GM18520 (cell line): ENCODE data around the gene ASIC2.

Source experiments
- ATAC-seq: cut with Tn5 transposase; IDR thresholded peaks from one replicate; pipeline ENCODE4 v1.9.1; 2021; ENCODE audit not compliant: unreplicated experiment

ASIC2 gene

DNA sequence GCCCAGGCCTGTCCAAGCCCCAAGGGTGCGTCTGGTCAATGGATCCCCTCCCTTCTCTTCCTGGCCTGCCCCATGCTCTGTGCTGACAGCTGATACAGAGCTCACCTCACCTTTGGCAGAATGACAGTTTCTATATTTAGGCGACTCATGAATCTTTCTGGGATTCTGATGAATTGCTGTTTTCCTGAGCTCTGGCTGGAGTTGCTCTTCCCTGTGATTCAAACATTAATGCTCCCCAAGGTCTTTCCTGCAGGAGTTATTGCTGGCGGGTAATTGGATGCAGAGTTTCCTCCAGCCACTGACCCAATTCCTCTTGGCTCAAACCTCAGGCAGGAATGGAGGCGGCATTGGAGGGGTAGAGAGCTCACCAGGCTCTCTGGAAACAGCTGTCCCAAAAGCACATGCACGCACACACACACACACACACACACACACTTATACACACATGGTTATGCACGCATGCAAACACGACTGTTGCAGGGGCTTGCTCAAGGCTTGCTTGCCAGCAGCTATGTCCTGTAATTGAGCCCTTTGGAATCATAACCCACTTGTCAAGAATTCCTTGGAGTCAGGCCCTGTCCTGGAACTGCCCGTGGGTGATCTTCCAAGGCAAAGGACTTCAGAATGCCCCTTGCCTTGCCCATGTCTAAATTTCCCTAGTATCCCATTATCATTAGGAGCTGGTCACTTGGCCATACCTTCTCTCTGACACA, 128.8 kb downstream of the ASIC2 start:
- ATAC-seq, result no peak

DNA sequence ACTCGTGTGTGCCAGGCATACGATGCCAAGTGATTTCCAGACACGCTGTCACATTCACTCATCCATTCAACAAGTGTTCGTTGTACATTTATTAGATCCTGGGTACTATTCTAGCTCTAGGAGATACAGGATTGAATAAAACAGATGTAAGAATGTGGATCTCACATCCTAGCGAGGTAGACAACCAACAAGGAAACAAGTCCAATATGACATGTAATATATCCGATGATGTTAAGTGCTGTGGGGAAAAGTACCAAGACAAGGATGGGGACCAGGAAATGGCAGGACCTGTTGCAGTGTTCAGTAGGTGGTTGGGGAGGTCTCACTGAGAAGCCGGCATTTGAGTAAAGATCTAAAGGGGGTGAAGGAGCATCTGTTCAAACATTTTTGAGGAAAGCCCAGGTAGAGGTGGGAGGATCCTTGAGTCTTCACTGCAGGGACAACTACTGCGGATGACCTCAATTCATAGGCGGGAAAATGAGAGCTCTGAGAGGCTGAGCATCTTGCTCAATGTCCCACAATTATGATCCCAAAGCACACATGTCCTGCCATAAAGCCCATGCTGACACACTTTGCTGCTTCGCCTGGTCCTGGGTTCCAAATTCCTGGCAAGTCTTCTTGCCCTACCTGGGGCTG, 129.4 kb downstream of the ASIC2 start:
- ATAC-seq, result no peak

DNA sequence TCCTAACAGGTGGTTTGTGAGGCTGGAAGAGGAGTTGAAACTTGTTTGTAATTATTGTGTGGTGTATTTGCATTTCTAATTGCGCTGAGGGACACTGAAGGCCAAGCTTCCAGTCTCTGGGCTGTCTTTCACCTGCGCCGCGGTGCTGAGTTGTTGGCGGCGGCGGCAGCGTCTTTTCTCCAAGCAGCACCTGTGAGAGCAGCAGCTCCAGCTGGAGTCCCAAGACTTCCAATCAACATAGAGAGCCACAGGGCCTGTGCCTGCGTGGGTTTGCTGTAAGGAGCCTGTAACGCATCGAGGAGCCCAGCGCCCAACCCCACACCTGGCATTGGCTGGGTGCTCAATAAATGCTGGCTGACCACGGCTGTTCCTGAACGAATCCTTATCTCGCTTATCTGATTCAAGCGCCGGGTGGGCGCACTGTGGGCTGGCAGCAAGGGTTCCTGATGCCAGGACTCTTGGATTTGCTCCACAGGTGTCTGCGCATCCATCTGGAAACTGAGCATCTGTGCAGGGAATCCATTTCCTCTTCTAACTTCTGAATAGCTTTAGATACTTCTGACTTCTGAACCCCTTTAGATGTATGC, 138.1 kb downstream of the ASIC2 start:
- no peak for ATAC-seq

DNA sequence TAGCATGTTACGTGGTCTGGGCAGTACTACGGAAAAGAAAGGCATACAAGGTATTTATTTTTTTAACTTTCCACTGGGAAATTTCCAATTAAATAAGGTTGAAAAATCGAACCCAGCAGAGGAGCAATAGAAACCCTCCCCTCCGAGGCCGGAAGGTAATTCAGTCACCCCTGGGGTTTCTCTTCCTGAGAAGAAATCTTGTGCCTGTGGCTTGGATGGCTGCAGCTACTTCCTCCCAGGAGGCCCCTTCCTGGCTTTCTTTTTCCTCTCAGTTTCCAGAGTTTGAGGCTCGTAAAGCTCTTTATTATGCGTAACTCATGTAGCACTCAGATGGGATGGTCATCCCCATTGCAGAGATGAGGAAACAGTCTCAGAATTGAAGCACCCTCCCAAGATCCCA, 140.3 kb downstream of the ASIC2 start:
- ATAC-seq, result no peak

DNA sequence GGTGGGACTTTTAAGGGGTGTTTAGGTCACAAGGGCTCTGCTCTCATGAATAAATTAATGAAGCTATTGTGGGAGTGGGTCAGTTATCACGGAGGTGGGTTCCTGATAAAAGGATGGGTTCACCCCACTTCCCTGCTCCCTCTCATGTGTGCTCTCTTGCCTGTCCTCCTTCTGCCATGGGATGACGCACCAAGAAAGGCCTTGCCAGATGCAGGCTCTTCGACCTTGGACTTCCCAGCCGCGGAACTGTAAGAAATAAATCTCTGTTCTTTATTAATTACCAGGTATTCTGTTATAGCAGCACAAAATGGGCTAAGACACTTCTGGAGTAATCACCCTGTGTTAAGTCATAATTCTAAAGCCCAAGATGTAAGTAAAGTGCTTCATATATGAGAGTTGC, 141.5 kb downstream of the ASIC2 start:
- ATAC-seq, result no peak

DNA sequence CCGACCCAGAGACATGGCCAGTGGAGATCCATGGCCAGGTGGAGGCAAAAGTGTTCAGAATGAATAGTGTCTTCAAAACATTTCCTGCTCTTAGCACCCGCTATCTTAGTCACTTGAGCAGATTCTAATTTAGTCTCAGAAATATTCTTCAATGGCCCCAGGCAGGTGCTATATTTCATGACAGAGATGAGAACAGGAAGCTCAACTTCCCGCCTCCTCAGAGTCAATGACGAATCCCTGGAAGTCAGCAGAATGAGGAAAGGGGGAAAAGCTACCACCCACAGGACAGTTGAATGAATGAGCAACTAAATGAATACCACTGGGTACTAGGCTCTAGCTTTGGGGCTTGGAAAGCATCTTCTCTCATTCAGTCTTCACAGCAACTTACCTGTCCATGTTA, 147.2 kb downstream of the ASIC2 start:
- ATAC-seq, result no peak

DNA sequence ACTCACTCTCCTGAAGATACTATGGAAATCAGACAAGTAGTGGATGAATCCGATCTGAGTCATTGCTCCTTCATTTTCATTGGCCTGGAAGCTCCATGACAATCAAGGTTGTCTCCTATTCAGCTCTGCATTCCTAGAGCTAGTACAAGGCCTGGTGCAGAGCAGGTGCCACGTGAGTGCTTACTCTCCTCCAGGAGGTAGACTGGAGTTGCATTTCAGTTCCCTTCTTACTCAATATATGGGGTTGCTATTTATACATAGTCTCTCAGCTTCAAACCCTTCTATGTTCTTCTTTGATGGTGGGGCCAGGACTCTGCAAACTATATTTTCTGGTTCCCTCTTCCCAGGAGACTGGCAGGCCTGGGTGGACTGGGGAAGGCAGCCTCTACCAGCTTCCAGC, 148.3 kb downstream of the ASIC2 start:
- no peak for ATAC-seq

DNA sequence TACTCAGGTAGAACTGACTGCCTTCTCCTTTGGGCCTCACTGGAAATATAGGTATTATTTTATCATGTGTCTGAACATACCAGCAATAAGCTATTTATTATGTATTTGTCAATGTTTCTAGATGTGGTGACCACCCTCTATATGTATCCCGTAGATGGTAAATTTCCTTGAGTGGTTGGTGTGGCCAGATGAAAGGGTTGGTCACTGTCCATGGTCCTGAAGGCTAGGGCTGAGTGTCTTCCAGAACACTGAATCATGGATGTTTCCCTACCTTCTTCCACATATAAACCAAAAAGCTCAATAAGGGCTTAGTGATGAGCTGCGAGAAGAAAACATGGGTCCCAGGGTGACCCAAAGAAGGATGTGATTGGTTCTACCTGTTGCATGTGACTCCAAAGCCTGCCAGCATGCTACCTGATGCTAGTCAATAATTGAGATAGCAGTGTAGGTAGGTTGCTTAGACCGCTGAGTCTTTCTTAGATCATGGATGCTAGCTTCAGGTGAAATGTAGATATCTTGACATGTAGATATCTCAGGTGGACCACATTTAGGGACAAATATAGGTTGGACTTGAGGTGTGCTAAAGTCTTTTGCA, 150.3 kb downstream of the ASIC2 start:
- no peak for ATAC-seq

DNA sequence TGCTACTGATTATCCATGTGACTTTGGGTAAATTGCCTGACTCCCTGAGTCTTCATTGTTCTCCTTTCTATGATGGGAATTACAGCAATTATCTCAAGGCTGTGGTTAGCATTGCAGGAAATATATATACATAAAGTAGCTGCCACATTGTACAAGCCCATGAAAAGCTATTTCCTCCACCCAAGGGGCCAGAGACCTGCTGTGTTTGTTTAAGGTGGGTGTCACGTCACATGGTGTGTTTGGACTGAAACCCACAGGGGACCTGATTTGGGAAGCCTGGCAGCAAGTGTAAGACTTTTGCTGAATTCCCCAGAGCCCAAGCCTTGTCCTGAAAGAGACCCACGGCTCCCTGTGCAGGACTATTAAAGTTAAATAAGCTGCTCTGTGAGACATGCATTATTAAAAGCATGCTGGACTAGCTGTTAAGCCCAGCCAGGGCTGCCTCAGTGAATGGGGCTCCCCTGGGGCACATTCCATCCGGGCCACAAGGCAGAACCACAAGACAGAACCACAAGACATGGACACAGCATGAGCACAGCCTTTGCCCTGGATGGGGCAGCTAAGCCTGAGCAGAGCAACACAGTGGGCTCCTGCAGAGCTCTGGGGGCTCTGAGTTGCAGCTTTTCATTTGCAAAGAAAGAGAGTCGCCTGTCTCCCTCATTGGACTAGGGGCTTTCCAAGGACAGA, 152.5 kb downstream of the ASIC2 start:
- no peak for ATAC-seq

DNA sequence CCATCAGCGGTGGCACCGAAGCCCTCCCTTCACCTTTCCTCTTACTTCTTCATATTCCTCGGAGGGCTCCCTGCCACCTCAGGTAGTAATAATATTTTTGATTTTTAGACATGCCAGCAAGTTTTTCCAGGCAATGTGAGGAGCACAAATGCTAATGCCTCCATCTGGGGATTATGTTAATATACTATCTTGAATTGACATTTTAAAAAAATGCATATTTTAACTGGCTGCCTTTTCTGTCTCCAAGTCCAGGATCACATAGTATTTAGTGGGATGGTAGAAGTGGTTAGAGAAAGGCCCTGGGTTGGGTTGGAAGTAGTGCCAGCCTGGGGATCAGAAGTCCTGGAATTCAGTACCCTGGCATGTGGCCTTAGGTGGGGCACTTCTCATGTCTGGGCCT, 154.5 kb downstream of the ASIC2 start:
- no peak for ATAC-seq

DNA sequence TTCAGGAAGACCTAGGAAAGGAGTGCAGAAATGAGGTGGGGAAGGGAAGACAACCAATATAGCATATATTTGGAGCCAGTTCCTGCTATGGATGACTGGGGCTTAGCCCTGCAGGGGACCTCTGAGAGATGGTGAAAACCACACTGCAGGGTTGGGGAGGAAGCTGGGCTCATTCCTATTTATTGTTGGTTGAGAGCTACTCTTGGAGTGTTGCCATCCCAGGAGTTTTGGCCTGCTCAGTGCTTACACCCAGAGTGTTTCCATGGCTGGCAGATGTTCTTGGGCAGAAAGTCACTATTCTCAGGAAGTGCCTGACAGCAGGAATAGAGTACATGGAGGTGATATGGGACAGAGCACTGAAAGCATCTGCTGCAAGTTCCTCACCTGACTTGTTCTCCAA, 155.7 kb downstream of the ASIC2 start:
- no peak for ATAC-seq

DNA sequence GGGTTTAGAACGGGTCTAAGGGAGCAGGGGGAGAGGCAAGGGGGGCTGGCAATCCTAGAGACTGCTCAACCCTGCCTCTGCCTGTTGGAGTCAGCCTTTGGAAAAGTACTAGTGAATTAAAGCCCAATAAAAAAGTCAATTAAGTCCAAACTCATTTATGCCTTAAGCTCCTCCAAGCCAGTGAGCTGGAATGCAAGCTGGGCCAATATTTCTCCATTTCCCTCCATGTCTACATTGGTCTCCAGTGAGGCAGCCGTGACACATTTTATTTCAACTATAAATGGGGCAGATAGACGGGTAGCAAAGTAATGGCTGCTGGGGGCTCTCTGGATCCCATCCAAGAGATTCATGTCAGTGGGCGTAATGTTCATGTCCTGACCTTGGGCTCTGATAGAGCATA, 157.4 kb downstream of the ASIC2 start:
- no peak for ATAC-seq

DNA sequence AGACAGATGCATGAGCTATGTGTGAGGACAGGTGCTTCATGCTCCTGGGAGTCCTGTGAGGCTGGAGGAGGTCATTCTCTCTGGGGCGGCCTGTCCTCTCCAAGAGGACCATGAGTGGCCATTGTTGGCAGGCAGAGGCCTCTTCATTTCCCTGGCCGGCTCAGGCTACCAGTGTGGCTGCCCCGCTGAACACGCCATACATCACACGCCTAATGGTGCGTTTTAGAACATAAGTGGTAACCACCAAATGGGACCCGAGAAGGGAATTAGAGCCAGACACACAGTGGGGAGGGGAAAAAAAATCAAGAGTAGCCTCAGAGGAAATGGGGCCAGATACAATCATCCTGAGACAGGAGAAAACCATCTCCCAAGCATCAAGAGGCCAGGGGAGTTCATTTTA, 161.5 kb downstream of the ASIC2 start:
- no peak for ATAC-seq

DNA sequence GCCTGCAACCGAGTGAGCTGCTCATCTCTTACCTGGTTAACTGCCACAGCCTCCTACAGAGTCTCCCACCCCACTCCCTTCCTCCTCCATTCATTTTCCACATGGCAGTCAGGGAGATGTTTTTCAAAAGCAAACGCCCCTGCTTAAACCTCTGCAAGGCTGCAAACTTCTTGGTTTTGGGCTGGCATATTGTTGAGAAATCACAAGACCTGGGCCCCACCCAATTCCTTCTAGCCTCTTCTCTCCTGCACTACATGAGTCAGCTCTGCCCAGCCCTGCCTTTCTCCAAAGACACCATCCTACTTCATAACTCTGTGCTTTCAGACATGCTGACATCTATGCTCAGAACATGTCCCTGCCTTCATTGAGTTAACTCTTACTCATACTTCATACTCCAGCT, 165.4 kb downstream of the ASIC2 start:
- ATAC-seq, result no peak

DNA sequence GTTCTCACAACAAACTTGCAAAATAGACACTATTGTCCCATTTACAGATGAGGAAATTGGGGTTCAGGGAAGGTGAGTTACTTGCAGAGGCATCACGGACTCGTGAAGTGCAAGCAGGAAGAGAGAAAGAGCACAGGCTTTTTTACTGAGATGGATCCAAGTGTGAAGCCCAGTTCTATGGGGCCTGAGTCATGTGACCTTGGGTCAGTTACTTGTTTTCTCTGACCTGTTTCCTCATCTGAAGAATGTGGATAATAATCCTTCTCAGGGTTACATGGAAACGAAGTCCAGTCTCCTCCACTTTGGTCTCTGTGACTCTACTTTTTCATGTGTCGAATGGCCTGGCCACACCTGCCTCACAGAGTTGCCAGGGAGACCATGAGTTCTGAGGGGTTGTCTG, 167.0 kb downstream of the ASIC2 start:
- no peak for ATAC-seq

DNA sequence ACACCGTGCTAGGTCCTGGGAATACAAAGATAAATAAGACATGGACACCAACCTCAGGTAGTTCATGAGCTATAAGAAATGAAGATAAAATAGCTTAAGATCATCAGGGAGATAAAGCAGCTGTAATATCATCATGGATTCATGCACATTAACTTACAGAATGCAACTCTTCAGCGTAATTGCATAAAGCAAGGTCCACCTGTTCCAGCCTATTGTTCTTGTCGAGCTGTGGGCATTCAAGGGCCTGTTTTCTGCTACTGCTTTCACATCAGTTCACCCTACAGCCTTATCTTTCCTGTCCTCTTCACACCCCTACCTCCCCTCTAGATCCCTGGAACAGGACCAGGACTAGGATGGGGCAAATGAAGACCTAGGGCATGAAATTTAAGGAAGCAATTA, 167.5 kb downstream of the ASIC2 start:
- no peak for ATAC-seq

DNA sequence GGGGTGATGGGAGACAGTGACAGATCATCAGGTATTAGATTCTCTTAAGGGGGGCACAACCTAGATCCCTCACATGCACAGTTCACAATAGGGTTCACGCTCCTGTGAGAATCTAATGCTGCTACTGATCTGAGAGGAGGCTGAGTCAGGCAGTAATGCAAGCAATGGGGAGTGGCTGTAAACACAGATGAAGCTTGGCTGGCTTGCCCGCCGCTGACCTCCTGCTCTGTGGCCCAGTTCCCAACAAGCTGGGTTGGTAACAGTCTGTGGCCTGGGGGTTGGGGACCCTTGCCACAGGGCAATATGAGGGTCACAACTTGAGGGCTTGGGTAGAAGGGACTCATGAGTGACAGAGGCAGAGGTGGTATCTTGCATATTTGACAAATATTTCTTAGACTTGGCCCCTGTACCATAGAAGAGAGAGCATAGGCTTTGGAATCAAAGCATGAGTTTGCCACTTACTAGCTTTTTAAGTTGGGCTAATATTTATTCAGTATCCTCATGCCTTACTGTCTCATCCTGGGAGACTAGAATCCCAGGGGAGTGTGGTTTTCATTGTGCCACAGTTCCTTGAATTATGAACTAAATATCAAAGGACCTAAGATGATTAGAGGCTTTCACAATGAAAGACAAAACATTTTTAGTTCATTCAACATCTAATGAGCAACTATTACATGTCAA, 168.1 kb downstream of the ASIC2 start:
- ATAC-seq, result no peak

DNA sequence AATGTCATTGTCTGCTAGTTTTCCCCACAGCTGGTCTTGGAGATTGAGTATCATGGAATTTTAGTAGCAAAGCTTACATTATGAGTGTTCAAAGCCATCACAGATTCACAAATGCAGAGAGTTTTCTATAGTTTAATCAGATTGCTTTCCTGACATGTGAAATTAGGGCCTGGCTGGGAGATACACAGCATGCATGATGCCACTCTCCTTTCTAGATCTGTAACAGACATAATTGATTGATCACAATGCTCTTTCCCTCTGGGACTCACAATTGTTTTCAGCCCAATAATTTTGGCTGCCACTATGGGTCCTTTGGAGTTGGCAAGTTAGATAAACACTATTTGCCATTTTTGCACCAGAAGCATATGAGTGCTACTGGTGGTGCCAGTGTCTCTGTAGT, 168.9 kb downstream of the ASIC2 start:
- ATAC-seq, result no peak

DNA sequence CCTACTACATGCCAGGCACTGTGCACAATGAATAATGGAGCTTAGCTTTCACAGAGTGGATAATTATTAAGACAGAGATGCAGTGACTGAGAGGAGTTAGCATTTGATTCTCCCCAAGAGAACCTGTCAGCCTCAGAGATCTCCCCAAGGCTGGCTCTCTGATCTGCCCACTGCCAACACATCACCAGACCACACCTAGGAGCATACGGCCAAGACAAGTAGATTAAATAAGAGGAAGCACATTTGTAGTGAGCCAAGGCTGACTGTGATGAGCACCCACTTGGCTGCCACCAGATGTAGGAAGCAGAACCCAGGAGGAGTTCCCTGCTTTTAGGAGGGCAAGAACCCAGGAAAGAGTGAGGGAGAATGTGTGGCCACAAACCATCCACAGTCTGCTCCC, 171.3 kb downstream of the ASIC2 start:
- ATAC-seq, result no peak

DNA sequence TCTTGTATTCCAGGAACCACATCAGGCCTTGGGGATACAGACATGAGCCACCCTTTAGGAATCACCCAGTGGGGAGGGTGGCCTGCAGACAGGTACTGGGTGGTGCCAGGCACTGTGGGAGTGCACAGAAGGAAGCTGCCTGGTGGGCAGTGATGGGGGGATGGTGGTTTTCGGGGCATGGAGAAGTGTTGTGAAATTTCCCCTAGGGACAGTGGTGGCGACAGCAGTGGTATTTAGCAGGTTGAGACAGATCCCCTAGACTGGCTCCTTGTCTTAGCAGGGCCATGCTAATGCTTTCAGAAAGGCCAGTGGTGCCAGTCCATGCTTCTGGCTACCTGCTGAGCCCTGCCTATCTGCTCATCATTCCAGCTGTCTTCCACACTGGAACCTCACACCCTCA, 171.8 kb downstream of the ASIC2 start:
- no peak for ATAC-seq

DNA sequence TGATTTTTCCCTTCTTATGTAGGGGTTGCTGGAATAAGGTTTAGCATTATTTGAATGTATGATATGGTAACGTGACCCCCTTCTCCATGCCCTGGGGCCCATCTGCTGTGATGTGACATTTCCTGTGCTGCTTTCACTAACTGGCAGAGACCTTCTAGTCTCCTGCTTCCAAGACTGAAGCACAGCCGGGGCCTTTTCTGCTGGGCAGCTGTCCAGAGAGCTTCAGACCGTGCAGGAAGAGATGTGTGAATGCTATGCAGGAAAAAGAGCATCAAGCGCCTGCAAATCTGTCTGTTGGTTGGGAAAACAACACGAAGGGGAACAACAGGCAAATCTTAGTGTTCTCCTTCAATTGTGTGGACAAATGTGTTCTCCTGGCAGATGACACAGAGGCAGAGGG, 173.0 kb downstream of the ASIC2 start:
- no peak for ATAC-seq
